Suprapubic skin (tissue), 4 donors: ENCODE measurements around the gene PLSCR5.

Source experiments
- CTCF ChIP-seq, 2 donors: fragments of 200-600 bp in 1 of 2; fragments of 450-650 bp in 1 of 2; sonication (generic) in 1 of 2; IDR thresholded peaks; one replicate each; pipeline ENCODE4 v1.5.1; 2016 to 2019; ENCODE audit warnings: antibody characterized with exemption in 2 of 2, mild to moderate bottlenecking in 1 of 2, moderate library complexity in 1 of 2
- POLR2A ChIP-seq, 2 donors: fragments of 450-650 bp; IDR thresholded peaks; one replicate each; pipeline ENCODE4 v1.6.1; 2017; ENCODE audit warnings: antibody characterized with exemption in 2 of 2, mild to moderate bottlenecking in 2 of 2, moderate library complexity in 2 of 2
- POLR2AphosphoS5 ChIP-seq, 3 donors: sonication (generic); formaldehyde crosslinking; IDR thresholded peaks; one replicate each; pipeline ENCODE4 v1.6.1; 2017; ENCODE audit warnings: antibody characterized with exemption in 3 of 3

GRCh38 chr3:146646261-146646660 lies 41.1 kb upstream of the PLSCR5 start:
- TF ChIP-seq CTCF (IDR thresholded peaks at IDR 0.05) (no peak), POLR2A (IDR thresholded peaks at IDR 0.05) (no peak), POLR2AphosphoS5 (IDR thresholded peaks at IDR 0.05) (no peak)
